GM21737 (cell line): ENCODE results near the gene CHAF1A.

Experiments
- ATAC-seq: cut with Tn5 transposase; IDR thresholded peaks from one replicate; pipeline ENCODE4 v1.9.1; 2021; ENCODE audit warnings: mild to moderate bottlenecking, moderate library complexity; ENCODE audit not compliant: unreplicated experiment

CHAF1A gene

GRCh38 chr19:4376991-4377781 lies 25.3 kb upstream of the CHAF1A start:
- ATAC-seq = no peak

DNA sequence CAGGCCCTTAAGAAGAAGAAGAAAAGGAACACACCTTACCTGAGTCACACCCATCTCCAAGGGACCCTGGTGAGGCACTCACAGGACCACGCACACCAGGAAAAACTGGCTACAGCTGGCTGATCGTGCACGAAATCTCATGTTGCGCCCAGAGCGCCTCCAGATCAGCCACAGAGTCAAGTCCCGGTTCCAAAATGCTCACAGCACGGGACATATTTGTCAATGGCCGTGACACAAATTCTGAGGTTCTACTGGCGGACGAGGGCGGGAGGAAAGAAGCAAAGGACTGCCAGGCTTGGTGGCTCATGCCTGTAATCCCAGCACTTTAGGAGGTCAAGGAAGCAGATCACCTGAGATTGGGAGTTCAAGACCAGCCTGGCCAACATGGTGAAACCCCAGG lies 23.6 kb upstream of the CHAF1A start:
- ATAC-seq = no peak

DNA sequence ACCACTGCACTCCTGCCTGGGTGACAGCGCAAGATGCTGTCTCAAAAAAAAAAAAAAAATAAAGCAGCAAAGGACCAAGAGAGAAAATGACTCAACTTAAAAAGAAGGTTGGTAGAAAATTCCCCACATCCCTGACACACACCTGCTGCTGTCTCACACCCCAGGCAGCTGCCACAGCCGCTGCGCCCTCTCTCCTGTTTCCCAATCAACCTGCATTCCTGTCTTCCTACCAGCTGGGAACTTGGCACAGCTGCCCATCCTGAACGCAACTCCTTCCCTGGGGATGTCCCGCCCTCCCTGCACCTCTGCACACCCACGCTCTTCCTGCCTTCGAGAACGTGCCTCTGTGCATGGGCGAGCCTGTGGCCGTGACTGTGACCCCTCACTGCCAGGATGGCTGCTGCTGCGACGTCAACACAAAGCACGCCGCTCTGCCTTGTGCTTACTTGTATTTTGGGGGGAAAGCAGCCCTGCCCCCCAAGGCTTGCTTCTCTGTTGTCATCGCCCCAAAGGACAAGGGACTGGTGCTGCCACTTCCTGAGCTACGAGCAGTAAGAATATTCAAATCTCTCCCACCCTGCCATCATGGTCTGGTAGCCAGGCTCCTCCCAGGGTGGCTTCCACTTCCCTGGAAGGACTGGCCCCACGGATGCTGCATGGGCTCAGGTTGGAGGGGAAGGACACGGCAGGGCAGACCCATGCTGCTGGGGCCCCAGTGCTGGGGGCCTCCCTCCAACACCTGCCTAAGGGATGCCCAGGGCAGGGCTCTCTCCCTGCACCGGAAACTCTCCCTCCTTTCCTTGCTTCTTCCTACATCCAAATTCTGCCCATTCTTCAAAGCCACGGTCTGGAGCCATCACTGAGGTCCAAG lies 22.8 kb upstream of the CHAF1A start:
- no peak for ATAC-seq

GRCh38 chr19:4380254-4380727 lies 22.1 kb upstream of the CHAF1A start:
- no peak for ATAC-seq

DNA sequence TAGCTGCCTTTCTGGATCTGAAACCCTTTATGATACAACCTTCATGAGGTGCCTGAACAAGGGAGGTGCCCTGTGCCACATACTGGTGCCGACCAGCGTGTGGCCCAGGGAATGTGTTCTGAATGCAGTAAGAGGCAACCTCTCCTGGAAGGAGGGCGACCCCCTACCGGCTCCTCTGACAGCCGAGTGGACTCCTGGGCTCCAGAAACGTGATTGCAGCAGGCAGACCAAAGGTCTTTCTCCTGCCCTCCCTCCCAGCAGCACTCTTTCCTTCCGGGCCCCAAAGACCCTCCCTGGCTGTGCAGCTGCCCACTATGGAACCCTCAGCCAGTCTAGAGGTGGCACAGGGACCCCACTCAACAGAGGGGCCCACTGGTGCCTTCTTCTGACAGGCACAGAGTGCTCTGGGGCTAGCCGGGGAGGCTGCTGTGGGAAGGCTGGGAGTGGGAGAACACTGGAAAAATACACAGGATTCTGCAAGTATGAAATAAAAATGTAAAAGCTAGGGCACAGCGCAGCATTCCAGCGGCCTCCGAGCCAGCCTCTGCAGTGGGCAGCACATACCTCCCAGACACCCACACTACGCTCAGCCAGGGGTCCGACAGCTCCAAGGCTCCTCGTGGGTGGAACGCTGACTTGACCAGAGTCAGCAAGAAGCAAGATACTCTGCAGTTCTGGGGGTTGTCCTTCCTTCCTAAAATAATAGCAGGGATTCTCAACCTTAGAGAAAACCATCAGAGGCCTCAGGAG lies 17.0 kb upstream of the CHAF1A start:
- no peak for ATAC-seq

DNA sequence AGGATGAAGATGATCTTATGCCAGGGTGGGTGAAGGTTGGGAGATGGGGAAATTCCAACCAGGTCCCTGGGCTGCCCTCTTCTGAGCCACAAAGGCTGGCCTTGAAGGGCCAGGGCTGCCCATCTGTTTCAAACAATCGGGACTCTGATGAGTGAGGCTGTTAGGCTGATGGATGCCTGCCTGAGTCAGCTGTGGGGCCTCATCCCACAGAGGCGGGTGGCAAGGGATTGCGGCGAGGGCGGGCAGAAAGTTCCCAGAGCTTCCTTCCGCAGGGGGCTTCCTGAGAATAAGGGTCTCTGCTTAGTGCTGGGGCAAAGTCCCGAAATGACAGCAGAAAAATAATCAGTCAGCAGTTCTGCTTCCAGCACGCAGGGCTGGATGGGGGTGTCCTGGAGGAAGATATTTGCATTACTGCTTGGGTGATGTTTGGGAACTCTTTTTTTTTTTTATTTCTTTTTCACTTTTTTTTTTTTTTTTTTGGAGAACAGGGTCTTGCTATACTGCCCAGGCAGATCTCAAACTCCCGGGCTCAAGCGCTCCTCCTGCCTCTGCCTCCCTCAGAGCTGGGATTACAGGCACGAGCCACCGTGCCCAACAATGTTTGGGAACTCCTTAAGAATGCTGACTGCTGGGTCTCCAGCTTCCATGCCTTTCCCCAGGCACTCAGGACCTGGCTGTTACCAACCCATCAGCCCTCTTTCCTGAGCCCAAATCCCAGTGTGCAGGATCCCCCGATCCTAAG lies 16.2 kb upstream of the CHAF1A start:
- ATAC-seq = no peak

DNA sequence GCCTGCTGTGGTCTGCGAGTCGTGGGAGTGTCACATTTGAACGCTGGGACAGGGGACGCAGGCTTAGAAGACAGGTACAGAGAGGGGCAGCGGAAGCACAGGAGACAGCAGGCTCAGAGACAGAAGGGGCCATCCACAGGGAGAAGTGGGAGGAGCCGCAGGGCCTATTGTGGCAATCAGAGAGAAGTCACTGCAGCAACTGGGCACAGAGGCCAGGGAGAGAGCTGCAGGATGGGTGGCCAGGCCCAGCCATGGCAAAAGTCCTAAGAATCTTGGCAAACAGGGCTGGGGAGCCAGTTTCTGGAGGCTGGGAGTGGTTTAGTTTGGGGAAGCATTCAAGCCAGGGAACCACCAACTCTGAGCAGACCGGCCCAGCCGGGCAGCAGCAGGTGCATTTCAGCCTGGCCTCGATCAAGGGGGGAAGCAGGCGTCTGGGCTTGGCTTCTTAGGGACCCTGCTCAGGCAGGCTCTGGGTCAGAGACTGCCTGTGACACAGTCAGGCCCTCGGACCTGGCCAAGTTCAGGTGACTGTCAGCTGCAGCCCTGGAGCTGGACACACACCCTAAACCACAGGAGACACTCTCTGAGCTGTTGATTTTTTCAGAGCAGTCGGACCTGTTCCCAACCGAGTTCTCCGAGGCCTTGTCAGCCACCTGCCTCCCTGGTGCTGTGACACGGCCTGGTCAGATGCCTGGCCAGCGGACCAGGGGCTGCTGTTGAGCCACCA lies 13.9 kb upstream of the CHAF1A start:
- ATAC-seq = no peak

DNA sequence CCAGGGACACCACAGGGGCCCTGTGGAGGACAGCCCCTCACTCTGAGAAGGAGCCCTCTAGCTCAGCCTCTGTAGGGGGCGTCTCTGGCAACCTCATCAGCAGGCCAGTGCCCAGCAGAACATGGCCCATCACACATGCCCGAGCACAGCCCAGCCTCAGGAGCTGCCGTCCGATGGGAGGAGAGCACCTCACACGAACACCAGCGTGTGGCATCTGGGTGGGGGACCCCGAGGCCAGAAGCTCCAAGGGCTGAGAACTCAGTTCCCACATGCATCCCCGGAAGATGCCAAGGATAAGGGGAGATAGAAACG lies 13.4 kb upstream of the CHAF1A start:
- no peak for ATAC-seq

GRCh38 chr19:4389511-4390016 lies 12.9 kb upstream of the CHAF1A start:
- ATAC-seq = no peak

DNA sequence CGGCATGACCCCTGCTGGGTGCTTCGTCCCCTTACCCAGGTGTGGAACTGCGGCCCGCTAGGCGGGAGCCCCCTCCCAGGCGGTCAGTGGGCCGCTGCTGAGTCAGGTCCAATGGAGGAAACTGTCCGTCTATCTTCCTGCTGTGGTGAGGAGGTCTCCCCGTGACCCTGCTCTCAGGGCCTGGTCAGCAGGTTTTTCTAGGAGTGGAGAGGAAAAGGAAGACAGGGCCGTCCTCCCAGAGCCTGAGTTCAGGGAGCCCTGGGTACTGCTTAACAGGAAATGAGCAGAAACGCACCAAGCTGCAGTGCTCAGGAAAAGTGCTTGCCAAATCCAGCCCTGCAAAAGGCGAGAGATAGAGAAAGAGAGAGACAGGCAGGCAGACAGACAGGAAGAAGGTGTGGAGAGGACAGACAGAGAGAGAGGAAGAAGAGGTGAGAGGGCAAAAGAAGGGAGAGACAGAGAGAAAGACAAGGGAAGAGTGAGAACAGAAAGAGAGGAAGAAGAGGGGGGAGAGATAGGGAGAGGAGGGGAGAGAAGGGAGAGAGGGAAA lies 12.3 kb upstream of the CHAF1A start:
- ATAC-seq = no peak

- no peak for ATAC-seq
Observed at GRCh38 chr19:4390567-4391305, 11.7 kb upstream of the CHAF1A start.

GRCh38 chr19:4391306-4391693 lies 11.1 kb upstream of the CHAF1A start:
- no peak for ATAC-seq

DNA sequence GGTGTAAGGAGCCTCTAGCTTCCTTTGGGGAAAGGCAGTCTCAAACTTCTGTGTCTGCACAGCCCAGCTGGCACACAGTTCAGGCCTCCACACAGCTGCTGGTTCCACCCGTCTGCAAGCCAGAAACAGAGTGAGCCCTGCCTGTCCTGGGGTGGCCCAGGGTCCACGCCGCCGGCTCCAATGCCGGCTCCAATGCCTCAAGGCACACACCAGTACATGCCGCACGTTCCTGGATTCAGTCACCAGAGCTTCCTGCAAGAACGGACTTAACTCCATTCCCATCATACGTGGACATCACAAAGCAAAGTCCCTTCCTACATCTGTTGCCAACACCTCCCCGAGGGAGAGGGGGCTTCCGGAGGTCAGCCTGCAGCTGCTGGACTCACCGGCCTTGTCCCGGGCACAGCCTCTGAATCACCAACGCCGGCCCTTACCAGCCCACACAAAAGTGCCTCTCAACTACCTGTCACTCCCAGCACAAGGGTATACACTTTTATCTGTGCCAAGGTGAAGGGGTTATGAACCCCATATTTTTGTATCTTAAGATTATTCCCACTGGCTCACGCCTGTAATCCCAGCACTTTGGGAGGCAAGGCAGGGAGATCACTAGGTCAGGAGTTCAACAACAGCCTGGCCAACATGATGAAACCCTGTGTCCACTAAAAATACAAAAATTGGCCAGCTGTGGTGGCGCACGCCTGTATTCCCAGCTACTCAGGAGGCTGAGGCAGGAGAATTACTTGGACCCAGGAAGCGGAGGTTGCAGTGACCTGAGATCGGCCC lies 10.5 kb upstream of the CHAF1A start:
- ATAC-seq = no peak

GRCh38 chr19:4393947-4394590 lies 8.4 kb upstream of the CHAF1A start:
- ATAC-seq = no peak

DNA sequence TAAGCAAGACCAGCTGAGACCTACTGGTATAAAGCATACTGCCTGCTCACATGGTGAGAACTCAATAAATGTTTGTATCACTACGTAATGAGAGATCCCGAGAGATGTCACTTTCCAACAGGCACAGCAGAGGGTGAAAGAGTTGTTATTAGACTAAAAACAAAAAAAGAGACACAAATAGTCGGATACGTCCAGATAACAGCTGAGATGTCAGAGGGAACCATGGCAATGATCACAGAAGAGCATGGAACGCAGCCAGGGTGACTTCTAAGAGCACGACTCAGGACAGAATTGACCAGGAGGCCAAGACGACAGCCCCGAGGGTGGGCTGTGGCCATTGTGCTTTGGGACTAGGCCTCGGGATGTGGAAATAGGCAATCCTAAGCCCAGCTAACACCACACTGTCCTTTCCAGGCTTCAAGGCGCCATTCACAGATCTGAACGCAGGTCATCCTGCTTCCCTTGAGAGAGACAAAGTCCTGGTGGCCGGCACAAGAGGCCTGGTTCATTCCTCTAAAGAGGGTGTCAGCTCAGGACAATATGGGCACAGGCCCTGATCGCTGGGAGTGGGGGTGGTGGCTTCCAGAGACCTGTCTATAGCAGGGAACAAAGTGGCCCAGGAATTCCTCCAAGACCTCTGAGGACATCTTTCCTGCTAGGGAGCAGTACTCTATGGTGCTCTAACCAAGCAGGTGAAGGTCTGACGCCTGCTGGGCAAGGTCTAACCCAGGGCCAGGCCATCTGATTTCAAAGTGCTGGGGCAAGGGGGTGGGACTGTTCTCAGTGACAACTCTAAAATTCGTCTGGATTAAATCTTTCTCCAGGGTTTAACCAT lies 5.3 kb upstream of the CHAF1A start:
- no peak for ATAC-seq

GRCh38 chr19:4399812-4400134 lies 2.7 kb upstream of the CHAF1A start:
- no peak for ATAC-seq
